NCI-H774 (cell line): Measurements from ENCODE around the gene ADGRG1.

Source experiments
- DNase-seq: peaks from one replicate; lab custom pipeline; 2025; lab: John Stamatoyannopoulos, UW

Gene ADGRG1

GRCh38 chr16:57606147-57606846 lies 22.1 kb upstream of the ADGRG1 start:
- no peak for DNase-seq

- DNase-seq: peak; percentile 43
Observed at GRCh38 chr16:57606847-57607501, 21.5 kb upstream of the ADGRG1 start.

DNA sequence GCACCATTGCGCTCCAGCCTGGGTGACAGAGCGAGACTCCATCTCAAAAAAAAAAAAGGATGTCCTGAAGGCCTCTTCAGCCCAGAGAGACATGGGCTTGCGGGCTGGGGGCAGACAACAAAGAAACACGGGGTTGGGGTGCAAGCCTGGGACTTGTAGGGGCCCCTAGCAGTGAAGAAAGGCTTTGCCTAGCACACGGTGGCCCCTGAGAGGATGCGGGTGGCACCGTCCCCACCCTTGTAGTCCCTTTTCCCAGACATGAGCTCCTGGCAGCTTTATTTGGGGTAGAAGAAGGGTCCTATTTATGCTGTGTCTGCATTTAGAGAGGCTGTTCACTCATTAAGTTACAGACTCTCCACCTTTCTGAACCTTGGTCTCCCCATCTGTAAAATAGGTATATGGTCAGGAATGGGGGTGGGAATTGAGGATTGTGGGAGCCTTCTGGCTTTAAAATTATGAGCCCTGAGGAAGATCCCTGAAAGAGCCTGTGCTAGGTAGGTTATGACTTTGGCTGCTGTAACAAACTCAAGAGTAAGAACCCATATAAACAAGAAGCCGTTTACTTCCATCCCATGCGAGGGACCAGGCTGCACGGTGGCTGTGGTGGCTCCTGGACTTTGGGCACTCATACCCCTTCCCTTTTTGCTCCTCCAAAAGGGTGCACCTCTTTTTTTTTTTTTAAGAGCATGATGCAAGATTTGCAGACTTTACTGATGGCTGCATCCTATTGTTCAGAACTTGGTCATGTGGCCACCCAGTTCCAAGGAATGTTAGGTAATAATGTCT lies 20.6 kb upstream of the ADGRG1 start:
- no peak for DNase-seq

GRCh38 chr16:57608462-57609113 lies 19.8 kb upstream of the ADGRG1 start:
- no peak for DNase-seq

DNA sequence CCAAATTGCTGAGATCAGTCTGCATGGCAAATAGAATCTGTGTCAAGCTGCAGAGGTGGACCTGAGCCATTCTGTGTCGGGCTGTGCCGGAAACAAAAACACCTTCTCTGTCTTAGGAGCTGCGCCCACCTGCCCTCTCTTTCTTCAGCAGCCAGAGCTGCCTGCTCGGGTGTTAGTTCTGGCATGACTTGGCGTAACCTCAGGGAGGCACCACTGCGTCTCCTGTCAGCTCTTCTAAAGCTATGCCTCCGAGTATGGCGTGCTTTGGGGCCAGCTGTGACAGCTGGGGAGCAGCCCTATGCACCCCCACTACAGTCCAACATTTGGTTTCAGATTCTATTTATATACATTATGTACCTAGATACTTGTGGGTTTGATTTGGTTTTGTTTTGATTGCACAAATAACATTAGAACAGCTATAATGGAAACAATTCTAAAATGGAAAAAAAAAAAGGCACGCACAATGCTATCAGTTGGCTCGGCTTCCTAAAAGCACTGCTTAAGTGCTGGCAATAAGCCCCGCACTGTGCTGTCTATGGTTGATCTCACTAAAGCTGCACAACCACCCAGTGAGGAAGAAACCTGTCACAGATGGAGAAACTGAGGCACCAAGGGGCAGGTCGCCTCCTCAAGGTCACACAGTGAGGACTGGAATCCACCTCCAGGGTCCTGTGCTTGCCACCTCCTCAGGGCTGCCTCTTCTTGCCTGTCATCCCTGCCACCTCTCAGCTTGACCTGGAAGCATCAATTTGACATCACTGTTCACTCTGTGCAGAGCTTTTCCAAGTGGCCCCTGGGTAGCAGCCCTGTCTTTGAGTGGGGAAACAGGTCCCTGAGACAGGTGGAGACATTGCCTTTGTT lies 18.7 kb upstream of the ADGRG1 start:
- peak; percentile 45 for DNase-seq

DNA sequence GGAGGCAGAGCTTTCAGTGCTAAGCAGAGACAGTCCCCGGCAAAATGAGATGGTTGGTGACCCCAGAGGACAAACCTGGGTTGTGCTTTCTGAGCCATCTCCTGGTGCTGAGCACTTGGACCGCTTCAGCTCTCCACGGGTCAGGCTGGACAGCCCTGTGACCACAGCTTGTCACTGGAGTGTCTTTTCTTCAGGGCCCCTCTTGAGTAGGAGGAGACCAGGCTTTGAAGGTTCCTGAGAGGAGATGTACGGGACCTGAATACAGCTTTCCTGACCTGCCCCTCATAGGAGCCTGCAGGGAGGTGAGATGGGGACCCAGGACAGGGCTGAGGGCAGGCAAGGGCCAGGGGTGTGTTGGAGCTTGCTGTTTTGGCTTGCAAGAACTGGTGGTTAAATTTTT lies 17.8 kb upstream of the ADGRG1 start:
- no peak for DNase-seq

- no peak for DNase-seq
Observed at GRCh38 chr16:57611181-57611580, 17.2 kb upstream of the ADGRG1 start.

DNA sequence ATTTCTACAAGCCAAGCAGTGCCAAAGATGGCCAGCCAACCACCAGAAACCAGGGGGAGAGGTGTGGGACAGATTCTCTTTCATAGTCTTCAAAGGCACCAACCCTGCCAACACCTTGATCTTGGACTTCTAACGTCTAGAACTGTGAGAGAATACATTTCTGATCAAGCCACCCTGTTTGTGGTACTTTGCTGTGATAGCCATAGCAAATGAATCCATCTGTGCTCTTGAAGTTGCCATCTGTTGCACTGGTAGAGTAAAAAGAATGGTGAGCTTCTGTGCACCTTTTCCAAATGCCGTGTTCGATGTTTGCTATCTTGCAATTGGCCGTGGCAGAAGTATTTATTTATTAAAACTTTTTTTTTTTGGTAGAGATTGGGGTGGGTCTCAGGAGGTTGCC lies 16.7 kb upstream of the ADGRG1 start:
- DNase-seq: no peak

- no peak for DNase-seq
Observed at GRCh38 chr16:57612494-57612893, 15.9 kb upstream of the ADGRG1 start.

DNA sequence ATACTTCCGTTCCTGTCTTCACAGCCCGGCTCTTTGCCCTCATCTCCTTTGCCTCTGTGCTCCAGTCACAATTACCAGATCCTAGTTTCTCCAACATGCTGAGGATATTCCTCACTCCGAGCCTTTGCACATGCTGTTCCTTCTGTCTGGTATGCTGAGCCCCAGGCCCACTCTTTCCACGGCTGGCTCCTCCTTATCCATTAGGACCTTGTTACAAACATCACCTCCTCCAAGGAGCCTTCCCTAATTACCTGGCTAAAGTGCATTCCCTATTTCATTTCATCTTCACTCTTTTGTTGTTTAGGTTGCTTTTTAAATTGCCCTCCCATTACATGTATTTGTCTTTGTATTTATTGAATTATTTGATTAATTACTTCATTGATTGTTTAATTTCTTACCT lies 14.9 kb upstream of the ADGRG1 start:
- DNase-seq: no peak

DNA sequence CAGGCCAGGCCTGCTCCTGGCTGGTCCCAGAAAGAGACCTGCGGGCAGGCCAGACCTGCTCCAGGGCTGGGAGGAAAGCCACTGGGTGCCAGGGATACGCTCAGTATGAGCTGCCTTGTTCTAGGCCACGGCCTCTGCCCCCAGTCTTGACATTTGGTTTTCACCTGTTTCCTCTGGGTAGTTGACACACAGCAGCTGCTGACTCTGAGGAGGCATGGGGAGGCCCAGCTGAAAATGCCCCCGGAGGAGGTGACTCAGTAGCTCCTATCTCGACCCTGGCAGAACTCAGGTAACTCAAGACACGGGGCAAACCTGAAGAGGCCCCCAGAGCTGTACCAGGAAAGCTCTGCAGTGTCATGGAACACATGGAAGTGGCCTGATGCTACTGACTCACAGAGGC lies 13.9 kb upstream of the ADGRG1 start:
- no peak for DNase-seq

- DNase-seq: no peak
Observed at GRCh38 chr16:57614944-57615343, 13.5 kb upstream of the ADGRG1 start.

- no peak for DNase-seq
Observed at GRCh38 chr16:57615813-57616212, 12.6 kb upstream of the ADGRG1 start.

GRCh38 chr16:57616241-57616640 lies 12.2 kb upstream of the ADGRG1 start:
- no peak for DNase-seq

GRCh38 chr16:57616876-57617275 lies 11.6 kb upstream of the ADGRG1 start:
- no peak for DNase-seq

DNA sequence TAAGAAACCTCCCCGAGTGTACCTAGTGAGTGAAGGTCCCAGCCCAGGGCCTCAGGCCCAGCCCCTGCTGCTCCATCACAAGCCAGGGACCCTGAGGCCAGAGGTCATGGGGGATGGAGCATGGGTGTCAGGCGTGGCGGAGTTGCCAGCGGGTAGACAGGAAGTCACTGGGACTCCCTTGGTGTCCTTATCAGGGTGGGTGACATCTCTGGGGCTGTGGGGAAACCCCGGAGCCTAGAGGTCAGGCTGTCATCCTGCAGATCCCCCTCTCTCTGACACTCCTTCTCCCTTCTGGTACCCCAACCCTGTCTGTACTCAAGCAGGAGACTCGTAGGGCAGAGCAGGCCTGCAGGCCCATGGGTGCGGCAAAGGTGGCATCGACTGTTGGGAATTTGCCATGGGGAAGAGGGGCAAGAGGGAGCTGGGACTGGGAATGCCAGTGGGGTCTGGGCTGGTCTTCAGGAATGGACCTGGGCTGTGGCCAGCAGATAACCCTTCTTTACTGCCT lies 10.8 kb upstream of the ADGRG1 start:
- DNase-seq: no peak

GRCh38 chr16:57618296-57619132 lies 9.9 kb upstream of the ADGRG1 start:
- no peak for DNase-seq

GRCh38 chr16:57619133-57619605 lies 9.3 kb upstream of the ADGRG1 start:
- DNase-seq: no peak

GRCh38 chr16:57619606-57620334 lies 8.7 kb upstream of the ADGRG1 start:
- DNase-seq: peak; percentile 77
